Stomach (tissue), 4 donors: Measurements from ENCODE around the gene DDX50.

Source experiments
- CTCF ChIP-seq, 7 experiments: fragments of 450-650 bp in 4 of 7; fragments of 200-600 bp in 3 of 7; sonication (generic) in 3 of 7; IDR thresholded peaks; one replicate each; pipeline ENCODE4 v1.5.1; 2016 to 2019; ENCODE audit warnings: antibody characterized with exemption in 7 of 7, control low read depth in 2 of 7, mild to moderate bottlenecking in 1 of 7
- EP300 ChIP-seq: sonication (generic); formaldehyde crosslinking; IDR thresholded peaks from one replicate; pipeline ENCODE4 v1.6.1; 2017; ENCODE audit warnings: antibody characterized with exemption
- POLR2A ChIP-seq, 4 donors: fragments of 450-650 bp; IDR thresholded peaks; one replicate each; pipeline ENCODE4 v1.6.1; 2016; ENCODE audit warnings: antibody characterized with exemption in 4 of 4, control low read depth in 2 of 4, mild to moderate bottlenecking in 1 of 4, moderate library complexity in 1 of 4
- POLR2AphosphoS5 ChIP-seq, 3 donors: sonication (generic); formaldehyde crosslinking; IDR thresholded peaks; one replicate each; pipeline ENCODE4 v1.6.1; 2016; ENCODE audit warnings: antibody characterized with exemption in 3 of 3

- TF ChIP-seq CTCF (IDR thresholded peaks at IDR 0.05) (no peak), POLR2A (IDR thresholded peaks at IDR 0.05) (no peak), POLR2AphosphoS5 (IDR thresholded peaks at IDR 0.05) (no peak), EP300 (no peak)
These were observed 72.9 kb downstream of the DDX50 start for GRCh38 chr10:68973975-68974374.
